Measurements from ENCODE around the gene TESK1. TPM values are rescaled to one million over a fixed set of nuclear protein-coding genes. Genes with fewer than 3 reads are reported as not detected.

Gene TESK1
- total RNA-seq, 1 donor from 2014 or later, result 47.6 TPM

- TF ChIP-seq CTCF (conservative IDR thresholded peaks at IDR 0.05), result no peak
- H3K4me1 Mint-ChIP-seq, result peaks cover 11% of the 10 kb centered on the region
- no peak overlapping the region for H3K27ac Mint-ChIP-seq (ENCODE audit: unreplicated experiment)
- H3K27me3 Mint-ChIP-seq (ENCODE audit: low read depth), result no peaks in the 10 kb centered on the region
- no peaks in the 10 kb centered on the region for H3K36me3 Mint-ChIP-seq (ENCODE audit: low read depth)
- no peak for DNase-seq (ENCODE audit: low read depth, low spot score)
- no peaks in the 10 kb centered on the region for H3K9me3 Mint-ChIP-seq
- no peak overlapping the region for H3K4me3 Mint-ChIP-seq
These were observed 40.4 kb upstream of the TESK1 start for GRCh38 chr9:35564658-35565061.

GRCh38 chr9:35566417-35566816 lies 38.6 kb upstream of the TESK1 start:
- no peaks in the 10 kb centered on the region for H3K9me3 Mint-ChIP-seq
- no peaks in the 10 kb centered on the region for H3K27me3 Mint-ChIP-seq (ENCODE audit: low read depth)
- H3K4me1 Mint-ChIP-seq, result peaks cover 11% of the 10 kb centered on the region
- no peak for TF ChIP-seq CTCF (conservative IDR thresholded peaks at IDR 0.05)
- no peak overlapping the region for H3K27ac Mint-ChIP-seq (ENCODE audit: unreplicated experiment)
- no peak for DNase-seq (ENCODE audit: low read depth, low spot score)
- H3K4me3 Mint-ChIP-seq, result no peak overlapping the region
- no peaks in the 10 kb centered on the region for H3K36me3 Mint-ChIP-seq (ENCODE audit: low read depth)

- no peak for DNase-seq (ENCODE audit: low read depth, low spot score)
- no peak overlapping the region for H3K27ac Mint-ChIP-seq (ENCODE audit: unreplicated experiment)
These were observed 36.9 kb upstream of the TESK1 start for GRCh38 chr9:35568196-35568595.

GRCh38 chr9:35569206-35569605 lies 35.9 kb upstream of the TESK1 start:
- H3K27me3 Mint-ChIP-seq (ENCODE audit: low read depth), result no peaks in the 10 kb centered on the region
- no peaks in the 10 kb centered on the region for H3K9me3 Mint-ChIP-seq
- peaks cover 1% of the 10 kb centered on the region for H3K4me1 Mint-ChIP-seq
- TF ChIP-seq CTCF (conservative IDR thresholded peaks at IDR 0.05), result no peak
- H3K27ac Mint-ChIP-seq (ENCODE audit: unreplicated experiment), result no peak overlapping the region
- no peak for DNase-seq (ENCODE audit: low read depth, low spot score)
- no peaks in the 10 kb centered on the region for H3K36me3 Mint-ChIP-seq (ENCODE audit: low read depth)
- no peak overlapping the region for H3K4me3 Mint-ChIP-seq

More at GRCh38 chr9:35568196-35568595, 36.9 kb upstream of the TESK1 start:
- Mint-ChIP-seq H3K36me3 (ENCODE audit: low read depth) (no peaks in the 10 kb centered on the region), H3K27me3 (ENCODE audit: low read depth) (no peaks in the 10 kb centered on the region), H3K4me3 (no peak overlapping the region), H3K4me1 (peaks cover 11% of the 10 kb centered on the region), H3K9me3 (no peaks in the 10 kb centered on the region)
- TF ChIP-seq CTCF (conservative IDR thresholded peaks at IDR 0.05), result no peak

GRCh38 chr9:35570709-35571504 lies 34.2 kb upstream of the TESK1 start:
- Mint-ChIP-seq H3K9me3 (no peaks in the 10 kb centered on the region), H3K27me3 (ENCODE audit: low read depth) (no peaks in the 10 kb centered on the region), H3K36me3 (ENCODE audit: low read depth) (no peaks in the 10 kb centered on the region), H3K4me1 (no peaks in the 10 kb centered on the region), H3K27ac (ENCODE audit: unreplicated experiment) (no peak overlapping the region), H3K4me3 (no peak overlapping the region)
- no peak for DNase-seq (ENCODE audit: low read depth, low spot score)
- no peak for TF ChIP-seq CTCF (conservative IDR thresholded peaks at IDR 0.05)
